MG63 (cell line): ENCODE results near the gene CSH2. TPM values are rescaled to one million over a fixed set of nuclear protein-coding genes. Genes with fewer than 3 reads are reported as not detected.
"Not testable (repeated sequence)": the region's sequence is repeated elsewhere in the genome, so short reads cannot be mapped to it uniquely, and the experiment has no call there.

Source experiments
- DNase-seq: peaks from one replicate; pipeline ENCODE4 v3.0.0-alpha.2; 2020
- H3K27me3 ChIP-seq: fragments of 250-450 bp; sonication (Bioruptor Pico); 2 replicates; pipeline ENCODE4 v1.5.1; 2020; ENCODE audit warnings: mild to moderate bottlenecking, moderate library complexity
- H3K36me3 ChIP-seq: fragments of 250-450 bp; sonication (Bioruptor Pico); 2 replicates; pipeline ENCODE4 v1.5.1; 2020; ENCODE audit warnings: mild to moderate bottlenecking, moderate library complexity
- H3K4me3 ChIP-seq: fragments of 250-450 bp; sonication (Bioruptor Pico); 2 replicates; pipeline ENCODE4 v1.5.1; 2020; ENCODE audit warnings: mild to moderate bottlenecking, moderate library complexity
- H3K9me3 ChIP-seq: fragments of 250-450 bp; sonication (Bioruptor Pico); 2 replicates; pipeline ENCODE4 v1.5.1; 2020; ENCODE audit warnings: mild to moderate bottlenecking, moderate library complexity
- total RNA-seq: library from RNA; depleted of rRNA; stranded (reverse); fragments of >200 nt; shearing (Covaris generic); gene quantifications from 2 replicates; pipeline ENCODE4 v1.2.3, GENCODE V29; 2014; ENCODE audit warnings: low replicate concordance

CSH2 gene
- total RNA-seq, 1 experiment from 2014 or later, result not detected

- not testable (repeated sequence) for H3K36me3 ChIP-seq, DNase-seq, H3K4me3 ChIP-seq, H3K9me3 ChIP-seq, H3K27me3 ChIP-seq
These were observed 1.2 kb upstream of the CSH2 start for GRCh38 chr17:63874693-63875092.

- H3K27me3 ChIP-seq, DNase-seq, H3K9me3 ChIP-seq, H3K36me3 ChIP-seq, H3K4me3 ChIP-seq: not testable (repeated sequence)
These were observed 667 bp upstream of the CSH2 start for GRCh38 chr17:63874061-63874626.

GRCh38 chr17:63871646-63872365, 1.7 kb downstream of the CSH2 start:
- not testable (repeated sequence) for H3K27me3 ChIP-seq

GRCh38 chr17:63870292-63870665, 3.2 kb downstream of the CSH2 start:
- not testable (repeated sequence) for H3K27me3 ChIP-seq, H3K4me3 ChIP-seq, H3K36me3 ChIP-seq, H3K9me3 ChIP-seq, DNase-seq

More at GRCh38 chr17:63871646-63872365, 1.7 kb downstream of the CSH2 start:
- peak; percentile 18 for DNase-seq
- not testable (repeated sequence) for H3K4me3 ChIP-seq, H3K9me3 ChIP-seq, H3K36me3 ChIP-seq

DNA sequence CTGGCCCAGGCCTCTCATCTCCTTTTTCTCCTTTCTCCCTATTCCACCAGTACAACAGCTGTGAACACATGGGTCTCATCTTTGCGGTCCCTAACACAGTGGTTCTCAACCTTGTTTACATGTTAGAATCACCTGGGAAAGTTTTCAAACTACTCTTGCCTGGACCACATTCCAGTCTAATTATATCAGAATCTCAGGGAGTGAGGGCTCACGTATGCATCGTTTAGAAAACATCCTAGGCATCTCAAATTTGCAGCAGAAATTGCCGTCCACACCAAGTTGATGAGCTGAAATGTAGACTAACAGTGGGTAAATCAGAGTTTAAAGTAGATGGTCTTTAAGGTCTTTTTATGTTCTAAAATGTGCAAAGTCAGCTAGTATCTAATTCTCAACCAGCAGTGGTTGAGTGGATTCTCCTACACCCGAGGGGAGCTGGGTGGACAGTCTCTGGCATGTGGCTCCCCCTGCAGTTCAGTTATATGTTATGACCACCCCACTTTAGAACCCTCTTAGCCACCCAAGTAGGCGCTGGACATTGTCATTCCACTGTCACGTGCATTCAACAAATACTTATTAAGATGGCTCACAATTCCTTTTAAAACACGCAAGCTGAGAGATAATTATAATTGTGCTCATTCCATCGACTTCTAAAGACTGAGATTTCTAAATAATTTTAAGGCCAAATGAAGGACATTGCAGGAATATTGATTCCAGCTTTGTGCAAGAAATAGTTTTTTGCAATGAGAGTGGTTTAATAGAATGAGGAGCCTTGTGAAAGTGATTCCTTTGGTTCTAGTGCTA, 3.8 kb downstream of the CSH2 start:
- H3K27me3 ChIP-seq, H3K36me3 ChIP-seq, DNase-seq, H3K4me3 ChIP-seq, H3K9me3 ChIP-seq: not testable (repeated sequence)

- H3K4me3 ChIP-seq, H3K27me3 ChIP-seq, H3K9me3 ChIP-seq, DNase-seq, H3K36me3 ChIP-seq: not testable (repeated sequence)
These were observed 6.9 kb downstream of the CSH2 start for GRCh38 chr17:63866625-63867024.

- Histone ChIP-seq H3K27me3 (no peaks in the 10 kb centered on the region; the same call in 1 of the 2 replicates), H3K36me3 (no peaks in the 10 kb centered on the region), H3K9me3 (no peaks in the 10 kb centered on the region), H3K4me3 (no peak overlapping the region)
- no peak for DNase-seq
These were observed 14.2 kb downstream of the CSH2 start for GRCh38 chr17:63859257-63859656.

DNA sequence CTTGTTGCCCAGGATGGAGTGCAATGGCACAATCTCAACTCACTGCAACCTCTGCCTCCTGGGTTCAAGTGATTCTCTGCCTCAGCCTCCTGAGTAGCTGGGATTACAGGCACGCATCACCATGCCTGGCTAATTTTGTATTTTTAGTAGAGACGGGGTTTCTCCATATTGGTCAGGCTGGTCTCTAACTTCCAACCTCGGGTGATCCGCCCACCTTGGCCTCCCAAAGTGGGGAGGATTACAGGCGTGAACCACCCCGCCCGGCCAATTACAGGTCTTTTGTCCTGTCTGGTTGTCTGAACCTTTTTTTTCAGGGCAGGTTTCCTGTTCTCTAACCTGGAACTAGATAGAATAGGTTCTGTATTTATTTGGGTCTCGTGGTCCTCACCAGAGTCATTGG, 17.1 kb downstream of the CSH2 start:
- not testable (repeated sequence) for H3K27me3 ChIP-seq, H3K36me3 ChIP-seq, DNase-seq, H3K9me3 ChIP-seq, H3K4me3 ChIP-seq

DNA sequence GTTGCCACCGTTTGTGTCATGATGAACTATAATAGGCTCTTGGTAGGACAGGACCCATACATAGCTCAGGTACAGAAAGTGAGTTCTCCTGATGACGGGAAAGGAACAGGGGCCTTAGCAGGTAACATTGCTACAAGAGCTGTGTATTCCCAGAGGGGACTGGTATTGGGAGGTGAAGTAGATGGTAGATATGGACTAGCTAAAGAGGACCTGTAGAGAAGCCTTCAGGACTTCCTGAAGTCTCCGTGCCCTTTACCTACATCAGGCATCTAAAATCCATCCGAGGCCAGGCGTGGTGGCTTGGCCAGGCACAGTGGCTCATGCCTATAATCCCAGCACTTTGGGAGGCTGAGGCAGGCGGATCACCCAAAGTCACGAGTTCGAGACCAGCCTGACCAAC, 18.3 kb downstream of the CSH2 start:
- Histone ChIP-seq H3K27me3 (peaks cover 4% of the 10 kb centered on the region; the same call in 1 of the 2 replicates), H3K4me3 (no peak overlapping the region), H3K9me3 (no peaks in the 10 kb centered on the region), H3K36me3 (no peaks in the 10 kb centered on the region)
- no peak for DNase-seq

DNA sequence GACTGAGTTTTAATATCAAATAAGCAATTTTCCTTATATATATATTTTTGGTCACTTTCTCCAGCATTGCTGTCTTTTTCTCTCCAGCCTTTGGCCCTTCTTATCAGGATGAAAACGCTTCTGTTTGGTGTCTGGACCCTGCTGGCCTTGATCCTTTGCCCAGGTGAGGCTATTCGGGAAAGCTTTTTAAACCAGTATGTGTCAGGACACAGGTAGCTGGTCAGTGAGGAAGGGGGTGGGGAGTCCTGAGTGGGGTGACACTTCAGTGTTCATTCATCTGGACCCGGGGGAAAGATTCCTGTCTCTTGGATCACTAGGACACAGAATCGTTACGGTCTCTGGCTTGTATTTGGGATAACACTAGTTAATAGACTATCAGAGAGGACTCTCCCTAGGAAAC, 18.8 kb downstream of the CSH2 start:
- DNase-seq, result no peak

DNA sequence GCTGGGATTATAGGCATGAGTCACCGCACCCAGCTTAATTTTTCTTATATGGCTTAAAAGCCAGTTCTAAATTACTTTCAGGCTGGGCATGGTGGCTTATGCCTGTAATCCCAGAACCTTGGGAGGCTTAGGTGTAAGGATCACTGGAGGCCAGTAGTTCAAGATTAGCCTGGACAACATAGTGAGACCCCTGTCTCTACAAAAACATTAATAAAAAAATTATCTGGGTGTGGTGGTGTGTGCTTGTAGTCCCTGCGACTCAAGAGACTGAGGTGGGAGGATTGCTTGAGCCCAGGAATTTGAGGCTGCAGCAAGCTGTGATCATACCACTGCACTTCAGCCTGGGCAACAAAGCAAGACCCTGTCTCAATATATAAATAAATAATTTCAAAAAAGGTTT, 20.2 kb downstream of the CSH2 start:
- H3K36me3 ChIP-seq, result no peaks in the 10 kb centered on the region
- H3K27me3 ChIP-seq, result peaks cover 4% of the 10 kb centered on the region; the same call in 1 of the 2 replicates
- DNase-seq, result no peak
- peaks cover 3% of the 10 kb centered on the region; the same call in 1 of the 2 replicates for H3K9me3 ChIP-seq
- H3K4me3 ChIP-seq, result no peak overlapping the region

More for the DNA sequence above, 18.8 kb downstream of the CSH2 start:
- no peaks in the 10 kb centered on the region for H3K9me3 ChIP-seq
- peaks cover 4% of the 10 kb centered on the region; the same call in 1 of the 2 replicates for H3K27me3 ChIP-seq
- no peak overlapping the region for H3K4me3 ChIP-seq
- H3K36me3 ChIP-seq, result no peaks in the 10 kb centered on the region

GRCh38 chr17:63850401-63850800, 23.1 kb downstream of the CSH2 start:
- peaks cover 3% of the 10 kb centered on the region; the same call in 1 of the 2 replicates for H3K9me3 ChIP-seq
- peaks cover 4% of the 10 kb centered on the region; the same call in 1 of the 2 replicates for H3K27me3 ChIP-seq
- no peaks in the 10 kb centered on the region for H3K36me3 ChIP-seq
- DNase-seq, result no peak
- no peak overlapping the region for H3K4me3 ChIP-seq

DNA sequence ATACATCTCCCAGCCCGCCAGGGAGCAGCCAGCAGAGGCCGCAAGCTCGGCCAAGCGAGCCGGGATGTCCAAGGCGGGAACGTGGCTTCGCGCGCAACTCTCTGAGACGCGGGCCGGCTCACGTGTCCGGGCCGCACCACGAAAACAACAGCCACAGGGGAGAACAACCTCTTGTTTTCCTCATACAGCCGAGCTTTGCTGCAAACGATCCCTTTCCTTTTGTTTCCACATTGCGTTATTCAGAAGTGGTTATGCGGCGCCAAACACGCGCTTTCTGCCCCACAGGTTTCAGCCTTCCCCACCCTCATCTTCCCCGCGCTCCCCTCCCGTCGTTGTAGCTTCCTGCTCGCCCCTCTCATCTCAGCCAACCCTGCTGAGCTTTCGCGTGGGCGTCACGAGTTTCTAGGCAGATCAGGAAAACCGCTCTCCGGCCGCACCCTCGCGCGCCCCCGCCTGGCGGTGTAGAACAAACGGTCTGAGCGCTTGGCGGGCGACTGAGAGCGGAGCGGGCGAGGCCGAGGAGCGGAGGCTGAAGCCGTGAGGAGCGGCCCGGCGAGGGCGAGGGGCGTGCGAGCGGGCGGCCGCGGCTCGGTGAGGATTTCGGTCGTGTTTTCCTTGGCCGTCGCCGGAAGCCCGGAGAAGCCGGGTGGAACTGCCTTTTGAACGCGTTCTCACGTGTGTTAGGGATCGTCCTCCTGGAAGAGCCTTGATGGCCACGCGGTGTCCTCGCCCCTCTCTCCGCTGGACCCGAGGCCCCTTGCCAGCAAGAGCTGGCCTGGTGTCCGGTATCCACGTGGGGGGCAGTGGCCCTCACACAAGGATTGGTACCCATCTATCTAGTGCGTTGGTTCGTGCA, 24.4 kb downstream of the CSH2 start:
- Histone ChIP-seq H3K9me3 (peaks cover 3% of the 10 kb centered on the region; the same call in 1 of the 2 replicates), H3K4me3 (peak overlapping the region; percentile 27; the same call in 1 of the 2 replicates), H3K36me3 (no peaks in the 10 kb centered on the region), H3K27me3 (peaks cover 4% of the 10 kb centered on the region; the same call in 1 of the 2 replicates)
- peak; percentile 90 for DNase-seq

DNA sequence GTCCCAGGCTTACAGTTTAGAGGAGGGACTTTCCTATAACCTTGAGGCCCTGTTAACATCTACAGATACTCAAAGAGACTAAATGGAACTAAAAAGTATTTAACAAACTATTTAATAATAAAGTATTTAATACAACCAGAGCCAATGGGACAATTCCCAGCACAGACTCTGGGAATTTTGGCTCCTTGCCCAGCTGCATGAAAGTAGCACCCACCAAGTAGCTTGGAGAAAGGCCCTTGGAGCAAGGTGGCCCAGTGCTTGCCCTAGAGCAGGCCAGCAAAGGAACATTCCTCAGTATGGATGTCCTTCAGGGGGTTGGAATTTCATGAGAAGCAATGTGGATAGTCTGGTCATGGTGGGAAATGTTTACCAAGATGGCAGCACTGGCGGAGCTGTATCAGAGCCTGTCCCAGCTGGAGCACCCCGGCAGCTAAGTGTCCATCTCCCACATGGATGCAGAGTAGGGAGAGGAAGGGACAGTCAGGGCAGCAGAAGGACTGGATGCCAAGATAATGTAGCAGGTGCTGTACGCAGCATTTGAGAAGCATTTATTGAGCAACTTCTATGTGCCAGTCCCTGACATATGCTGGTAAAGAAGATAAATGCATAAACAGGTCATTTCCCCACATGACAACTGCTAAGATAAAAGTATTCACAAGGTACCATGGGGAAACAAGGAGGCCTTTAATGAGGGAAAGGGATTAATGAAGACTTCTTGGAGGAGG, 25.8 kb downstream of the CSH2 start:
- no peak for DNase-seq

DNA sequence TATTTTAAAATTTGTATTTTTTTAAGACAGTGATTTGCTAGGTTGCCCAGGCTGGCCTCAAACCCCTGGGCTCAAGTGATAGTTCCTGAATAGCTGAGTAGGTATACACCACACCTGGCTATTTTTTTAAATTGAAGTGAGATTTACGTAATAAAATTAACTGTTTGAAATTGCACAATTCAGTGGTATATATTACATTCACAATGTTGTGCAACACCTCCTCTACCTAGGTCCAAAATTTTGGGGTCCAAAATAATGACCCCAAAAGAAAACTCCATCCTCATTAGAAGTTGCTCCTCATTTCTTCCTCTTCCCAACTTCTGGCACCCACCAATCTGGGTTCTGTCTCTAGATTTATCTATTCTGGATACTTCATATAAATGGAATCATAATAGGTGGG, 28.0 kb downstream of the CSH2 start:
- peaks cover 3% of the 10 kb centered on the region; the same call in 1 of the 2 replicates for H3K9me3 ChIP-seq
- no peak overlapping the region for H3K4me3 ChIP-seq
- DNase-seq, result no peak
- H3K36me3 ChIP-seq, result peaks cover 7% of the 10 kb centered on the region
- H3K27me3 ChIP-seq, result no peaks in the 10 kb centered on the region

More for the DNA sequence above, 25.8 kb downstream of the CSH2 start:
- H3K27me3 ChIP-seq, result no peaks in the 10 kb centered on the region
- no peak overlapping the region for H3K4me3 ChIP-seq
- H3K9me3 ChIP-seq, result peaks cover 3% of the 10 kb centered on the region; the same call in 1 of the 2 replicates
- H3K36me3 ChIP-seq, result no peaks in the 10 kb centered on the region; the same call in 1 of the 2 replicates
